Tibial nerve (tissue), 4 donors: ENCODE measurements around the gene CLCN7. TPM values are rescaled to one million over a fixed set of nuclear protein-coding genes. Genes with fewer than 3 reads are reported as not detected.

Experiments
- DNase-seq, 2 donors: peaks; one replicate each; pipeline ENCODE4 v3.0.0-alpha.2; 2019; ENCODE audit warnings: low spot score in 2 of 2
- H3K27ac ChIP-seq, 4 donors: fragments of 200-600 bp; sonication (generic) in 3 of 4; one replicate each; pipeline ENCODE4 v1.5.1; 2017 to 2019; ENCODE audit warnings: mild to moderate bottlenecking in 1 of 4
- H3K27me3 ChIP-seq, 2 donors: fragments of 200-600 bp; sonication (generic) in 1 of 2; one replicate each; pipeline versions ENCODE4 v1.5.1 to v1.6.0; 2017 to 2019
- H3K36me3 ChIP-seq, 3 donors: fragments of 200-600 bp; sonication (generic); one replicate each; pipeline ENCODE4 v1.5.1; 2018 to 2019
- H3K4me1 ChIP-seq, 4 donors: fragments of 200-600 bp; sonication (generic) in 3 of 4; one replicate each; pipeline ENCODE4 v1.5.1; 2017 to 2019
- H3K4me3 ChIP-seq, 4 donors: fragments of 200-600 bp; sonication (generic) in 3 of 4; one replicate each; pipeline ENCODE4 v1.5.1; 2017 to 2019; ENCODE audit warnings: mild to moderate bottlenecking in 1 of 4, moderate library complexity in 1 of 4
- H3K9me3 ChIP-seq, 4 donors: fragments of 200-600 bp; sonication (generic) in 3 of 4; one replicate each; pipeline ENCODE4 v1.5.1; 2017 to 2019
- CTCF ChIP-seq, 5 experiments: fragments of 200-600 bp in 3 of 5; fragments of 450-650 bp in 2 of 5; sonication (generic) in 3 of 5; IDR thresholded peaks; one replicate each; pipeline ENCODE4 v1.5.1; 2016 to 2019; ENCODE audit warnings: antibody characterized with exemption in 5 of 5, mild to moderate bottlenecking in 3 of 5, moderate library complexity in 2 of 5
- EP300 ChIP-seq, 2 donors: sonication (generic); formaldehyde crosslinking; IDR thresholded peaks; one replicate each; pipeline ENCODE4 v1.6.1; 2017; ENCODE audit warnings: antibody characterized with exemption in 2 of 2, mild to moderate bottlenecking in 1 of 2
- POLR2A ChIP-seq, 2 donors: fragments of 450-650 bp; IDR thresholded peaks; one replicate each; pipeline ENCODE4 v1.6.1; 2017; ENCODE audit warnings: antibody characterized with exemption in 2 of 2, mild to moderate bottlenecking in 2 of 2, moderate library complexity in 2 of 2
- whole genome bisulfite sequencing, 2 donors: methylation state at CpG; one replicate each; pipeline ENCODE4 v1.1.5; 2018; 5-methylcytosine and 5-hydroxymethylcytosine counted together
- total RNA-seq, 4 donors: library from RNA; depleted of rRNA; stranded (reverse); fragments of >200 nt; gene quantifications; one replicate each; pipeline ENCODE4 v1.1.0, GENCODE V29; 2016

CLCN7 gene
- total RNA-seq, 4 donors from 2014 or later = 38.7 to 136 (median 73.1) TPM

DNA sequence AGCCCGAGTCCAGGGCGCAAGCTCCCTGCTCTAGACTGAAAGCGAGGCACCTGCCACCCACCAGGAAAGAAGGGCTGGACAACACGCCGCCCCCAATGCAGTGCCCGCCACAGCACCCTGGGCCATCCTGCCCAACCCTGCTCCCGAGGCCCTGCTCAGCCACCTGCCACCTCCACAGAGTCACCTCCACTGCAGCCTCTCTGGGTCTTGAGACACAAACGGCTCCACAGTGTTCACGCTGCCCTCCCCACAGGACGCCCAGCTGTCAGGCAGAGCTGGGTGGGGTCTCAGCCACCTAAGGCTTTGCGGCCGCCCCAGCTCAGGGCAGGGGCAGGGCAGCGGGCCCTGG, 9.3 kb downstream of the CLCN7 start:
- Histone ChIP-seq H3K4me3 (no peak overlapping the region), H3K4me1 (peaks cover 0 to 9% (median 0%) of the 10 kb centered on the region in 4 donors), H3K36me3 (peaks cover 0 to 50% (median 0%) of the 10 kb centered on the region in 3 donors), H3K27ac (no peak overlapping the region), H3K27me3 (no peaks in the 10 kb centered on the region), H3K9me3 (no peaks in the 10 kb centered on the region)
- 80 to 100% methylated on average over 1 to 10 of the region's 13 CpGs for WGBS, 2 donors
- TF ChIP-seq CTCF (IDR thresholded peaks at IDR 0.05) (no peak), EP300 (IDR thresholded peaks at IDR 0.05) (no peak), POLR2A (IDR thresholded peaks at IDR 0.05) (no peak)
- no peak for DNase-seq

GRCh38 chr16:1464894-1465566, 9.8 kb downstream of the CLCN7 start:
- H3K27ac ChIP-seq = no peak overlapping the region
- H3K36me3 ChIP-seq = peaks cover 0 to 56% (median 0%) of the 10 kb centered on the region in 3 donors
- H3K4me1 ChIP-seq = peaks cover 0 to 6% (median 0%) of the 10 kb centered on the region in 4 donors
- H3K27me3 ChIP-seq = no peaks in the 10 kb centered on the region
- H3K9me3 ChIP-seq = no peaks in the 10 kb centered on the region
- no peak for DNase-seq
- TF ChIP-seq CTCF (IDR thresholded peaks at IDR 0.05) (no peak), EP300 (IDR thresholded peaks at IDR 0.05) (no peak), POLR2A (IDR thresholded peaks at IDR 0.05) (no peak)
- no peak overlapping the region for H3K4me3 ChIP-seq
- WGBS, 2 donors = 87 to 90% methylated on average over 33 of the region's 33 CpGs

- no peak for DNase-seq
- Histone ChIP-seq H3K36me3 (peaks cover 0 to 60% (median 0%) of the 10 kb centered on the region in 3 donors), H3K27ac (no peak overlapping the region), H3K27me3 (no peaks in the 10 kb centered on the region), H3K4me3 (no peak overlapping the region), H3K4me1 (peaks cover 0 to 6% (median 0%) of the 10 kb centered on the region in 4 donors), H3K9me3 (no peaks in the 10 kb centered on the region)
- WGBS, 2 donors = 88 to 90% methylated on average over 39 to 41 of the region's 41 CpGs
- TF ChIP-seq POLR2A (IDR thresholded peaks at IDR 0.05) = no peak
- no peak for TF ChIP-seq EP300 (IDR thresholded peaks at IDR 0.05)
- no peak for TF ChIP-seq CTCF (IDR thresholded peaks at IDR 0.05)
These were observed 10.5 kb downstream of the CLCN7 start for GRCh38 chr16:1464196-1464893.

- no peak for TF ChIP-seq POLR2A (IDR thresholded peaks at IDR 0.05)
- TF ChIP-seq CTCF (IDR thresholded peaks at IDR 0.05) = no peak
- no peak for TF ChIP-seq EP300 (IDR thresholded peaks at IDR 0.05)
- Histone ChIP-seq H3K9me3 (no peaks in the 10 kb centered on the region), H3K36me3 (peaks cover 0 to 90% (median 0%) of the 10 kb centered on the region in 3 donors), H3K27ac (no peak overlapping the region), H3K4me1 (no peaks in the 10 kb centered on the region), H3K4me3 (no peak overlapping the region), H3K27me3 (no peaks in the 10 kb centered on the region)
- DNase-seq = no peak
- 81 to 86% methylated on average over 17 to 22 of the region's 24 CpGs for WGBS, 2 donors
These were observed 13.7 kb downstream of the CLCN7 start for GRCh38 chr16:1461146-1461545.

GRCh38 chr16:1460602-1461138, 14.2 kb downstream of the CLCN7 start:
- Histone ChIP-seq H3K27ac (no peak overlapping the region), H3K27me3 (no peaks in the 10 kb centered on the region), H3K4me3 (no peak overlapping the region), H3K9me3 (no peaks in the 10 kb centered on the region), H3K4me1 (no peaks in the 10 kb centered on the region), H3K36me3 (peaks cover 0 to 90% (median 5%) of the 10 kb centered on the region in 3 donors)
- no peak for TF ChIP-seq CTCF (IDR thresholded peaks at IDR 0.05)
- no peak for TF ChIP-seq POLR2A (IDR thresholded peaks at IDR 0.05)
- no peak for TF ChIP-seq EP300 (IDR thresholded peaks at IDR 0.05)
- 90 to 91% methylated on average over 13 to 19 of the region's 30 CpGs for WGBS, 2 donors
- no peak for DNase-seq
